Effector memory CD8-positive, alpha-beta T cell (primary cell): Measurements from ENCODE around the gene SLAMF6.

Experiments used
- ATAC-seq: fragments of 150-1000 bp; cut with Tn5 transposase; replicated peaks from 2 replicates; pipeline ENCODE4 v1.10.0; 2021; ENCODE audit warnings: mild to moderate bottlenecking, moderate library complexity
- DNase-seq, 3 experiments: peaks; one replicate each; pipeline ENCODE4 v3.0.0; 2021
- H3K27ac Mint-ChIP-seq, 2 donors: one replicate each; pipeline ENCODE4 v1.8.0; 2022; ENCODE audit warnings: mild to moderate bottlenecking in 2 of 2, mixed read lengths in 2 of 2, moderate library complexity in 2 of 2
- H3K27me3 Mint-ChIP-seq, 2 donors: one replicate each; pipeline ENCODE4 v1.8.0; 2022; ENCODE audit warnings: mixed read lengths in 2 of 2
- H3K36me3 Mint-ChIP-seq: one replicate; pipeline ENCODE4 v1.8.0; 2022; ENCODE audit warnings: mild to moderate bottlenecking, moderate library complexity, mixed read lengths; ENCODE audit not compliant: insufficient read depth
- H3K4me1 Mint-ChIP-seq, 2 donors: one replicate each; pipeline ENCODE4 v1.8.0; 2022; ENCODE audit warnings: low read depth in 2 of 2, mixed read lengths in 2 of 2
- H3K4me3 Mint-ChIP-seq, 2 donors: one replicate each; pipeline ENCODE4 v1.8.0; 2022; ENCODE audit warnings: mild to moderate bottlenecking in 2 of 2, mixed read lengths in 2 of 2, moderate library complexity in 2 of 2
- H3K9me3 Mint-ChIP-seq, 2 donors: one replicate each; pipeline ENCODE4 v1.8.0; 2022; ENCODE audit warnings: mixed read lengths in 2 of 2

SLAMF6 gene

GRCh38 chr1:160465123-160465522 lies 57.9 kb downstream of the SLAMF6 start:
- Mint-ChIP-seq H3K9me3 (no peaks in the 10 kb centered on the region), H3K36me3 (peaks cover 3% of the 10 kb centered on the region), H3K27me3 (no peaks in the 10 kb centered on the region), H3K4me3 (no peak overlapping the region), H3K27ac (no peak overlapping the region), H3K4me1 (peaks cover 16 to 47% of the 10 kb centered on the region in 2 donors)
- ATAC-seq (no peak), DNase-seq (no peak)

DNA sequence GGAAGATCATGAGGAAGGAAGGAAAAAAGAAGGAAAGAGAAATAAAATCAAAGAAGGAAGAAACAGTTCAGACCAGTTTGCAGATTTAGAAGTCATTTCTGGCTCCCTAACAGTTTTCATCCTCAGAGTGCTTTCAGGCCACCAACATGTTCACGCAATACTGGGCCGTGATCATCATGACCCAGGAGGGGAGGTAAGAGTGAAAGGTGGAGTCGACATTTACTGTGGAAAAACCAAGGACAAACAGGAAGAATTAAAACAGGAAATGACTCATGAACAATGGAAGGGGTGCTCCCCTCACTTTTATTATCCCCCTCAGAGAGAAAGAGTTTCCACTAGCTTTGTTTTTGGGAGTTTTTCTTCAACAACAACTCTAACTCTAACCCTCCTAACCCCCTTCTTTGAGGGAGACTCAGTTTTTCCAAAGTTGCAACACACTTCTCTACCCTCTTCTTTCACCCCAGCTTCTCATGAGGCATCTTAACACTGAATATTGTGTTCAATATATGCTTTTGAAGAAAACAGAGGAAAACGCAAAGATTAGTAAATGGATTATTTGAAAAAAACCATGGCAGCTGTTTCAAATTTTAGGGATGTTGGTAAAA lies 62.3 kb downstream of the SLAMF6 start:
- H3K27me3 Mint-ChIP-seq, result no peaks in the 10 kb centered on the region
- H3K36me3 Mint-ChIP-seq, result peaks cover under 1% of the 10 kb centered on the region
- DNase-seq, result no peak
- peak overlapping the region; percentile 51 to 60 for H3K4me3 Mint-ChIP-seq
- no peaks in the 10 kb centered on the region for H3K9me3 Mint-ChIP-seq
- peak overlapping the region; percentile 36 to 91 for H3K27ac Mint-ChIP-seq
- peaks cover 18 to 41% of the 10 kb centered on the region in 2 donors for H3K4me1 Mint-ChIP-seq
- no peak for ATAC-seq

- no peaks in the 10 kb centered on the region for H3K36me3 Mint-ChIP-seq
- no peaks in the 10 kb centered on the region for H3K9me3 Mint-ChIP-seq
- peaks cover 22 to 44% of the 10 kb centered on the region in 2 donors for H3K4me1 Mint-ChIP-seq
- peak overlapping the region; percentile 36 to 91 for H3K27ac Mint-ChIP-seq
- ATAC-seq (no peak), DNase-seq (no peak)
- no peaks in the 10 kb centered on the region for H3K27me3 Mint-ChIP-seq
- H3K4me3 Mint-ChIP-seq, result peak overlapping the region; percentile 51 to 60
These were observed 62.8 kb downstream of the SLAMF6 start for GRCh38 chr1:160460214-160460642.

DNA sequence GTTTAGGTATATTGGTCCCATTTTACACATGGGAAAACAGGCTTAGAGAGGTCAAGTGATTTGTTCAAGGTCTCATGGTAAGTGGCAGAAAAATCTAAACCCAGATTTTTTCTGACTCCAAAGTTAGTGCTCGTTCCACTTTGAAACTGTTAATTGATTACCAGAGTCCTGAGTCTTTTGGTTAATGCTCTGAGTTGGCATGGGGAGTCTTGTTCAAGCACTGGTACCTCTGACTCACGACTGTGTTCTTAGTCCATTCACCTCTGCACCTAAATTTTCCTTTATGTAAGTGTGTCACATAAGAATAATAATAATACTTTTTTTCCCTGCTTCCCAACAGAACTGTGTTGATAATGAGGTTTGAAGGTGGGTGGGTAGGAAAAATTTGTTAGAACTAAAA lies 63.4 kb downstream of the SLAMF6 start:
- H3K36me3 Mint-ChIP-seq, result no peaks in the 10 kb centered on the region
- peak overlapping the region in 1 of 2 donors; percentile 51 for H3K4me3 Mint-ChIP-seq
- ATAC-seq (no peak), DNase-seq (no peak)
- H3K4me1 Mint-ChIP-seq, result peaks cover 23 to 47% of the 10 kb centered on the region in 2 donors
- no peaks in the 10 kb centered on the region for H3K27me3 Mint-ChIP-seq
- H3K27ac Mint-ChIP-seq, result peak overlapping the region in 1 of 2 donors; percentile 91
- no peaks in the 10 kb centered on the region for H3K9me3 Mint-ChIP-seq

GRCh38 chr1:160459056-160459455 lies 64.0 kb downstream of the SLAMF6 start:
- no peaks in the 10 kb centered on the region for H3K9me3 Mint-ChIP-seq
- H3K4me3 Mint-ChIP-seq, result no peak overlapping the region
- DNase-seq (no peak), ATAC-seq (no peak)
- peaks cover 23 to 45% of the 10 kb centered on the region in 2 donors for H3K4me1 Mint-ChIP-seq
- H3K36me3 Mint-ChIP-seq, result no peaks in the 10 kb centered on the region
- H3K27ac Mint-ChIP-seq, result peak overlapping the region in 1 of 2 donors; percentile 17
- H3K27me3 Mint-ChIP-seq, result no peaks in the 10 kb centered on the region

DNA sequence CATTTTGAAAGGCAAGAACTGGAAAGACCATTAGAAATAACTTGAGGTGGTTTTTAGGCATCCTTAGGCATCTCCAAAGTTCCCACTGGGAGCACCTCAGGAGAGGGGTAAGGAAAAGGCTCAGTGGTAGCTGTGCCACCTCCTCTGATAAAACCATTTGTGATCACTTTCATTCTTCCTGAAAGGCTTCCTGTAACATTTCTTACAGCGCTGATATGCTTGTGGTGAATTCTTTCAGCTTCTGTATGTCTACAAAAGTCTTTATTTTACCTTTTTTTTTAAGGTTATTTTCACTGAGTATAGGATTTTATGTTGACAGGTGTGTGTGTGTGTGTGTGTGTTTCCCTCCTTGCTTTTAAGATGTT lies 67.9 kb downstream of the SLAMF6 start:
- ATAC-seq (no peak), DNase-seq (no peak)
- Mint-ChIP-seq H3K36me3 (no peaks in the 10 kb centered on the region), H3K4me3 (peak overlapping the region; percentile 24 to 34), H3K4me1 (peaks cover 17 to 54% of the 10 kb centered on the region in 2 donors), H3K27me3 (no peaks in the 10 kb centered on the region), H3K27ac (peak overlapping the region in 1 of 2 donors; percentile 85), H3K9me3 (no peaks in the 10 kb centered on the region)

DNA sequence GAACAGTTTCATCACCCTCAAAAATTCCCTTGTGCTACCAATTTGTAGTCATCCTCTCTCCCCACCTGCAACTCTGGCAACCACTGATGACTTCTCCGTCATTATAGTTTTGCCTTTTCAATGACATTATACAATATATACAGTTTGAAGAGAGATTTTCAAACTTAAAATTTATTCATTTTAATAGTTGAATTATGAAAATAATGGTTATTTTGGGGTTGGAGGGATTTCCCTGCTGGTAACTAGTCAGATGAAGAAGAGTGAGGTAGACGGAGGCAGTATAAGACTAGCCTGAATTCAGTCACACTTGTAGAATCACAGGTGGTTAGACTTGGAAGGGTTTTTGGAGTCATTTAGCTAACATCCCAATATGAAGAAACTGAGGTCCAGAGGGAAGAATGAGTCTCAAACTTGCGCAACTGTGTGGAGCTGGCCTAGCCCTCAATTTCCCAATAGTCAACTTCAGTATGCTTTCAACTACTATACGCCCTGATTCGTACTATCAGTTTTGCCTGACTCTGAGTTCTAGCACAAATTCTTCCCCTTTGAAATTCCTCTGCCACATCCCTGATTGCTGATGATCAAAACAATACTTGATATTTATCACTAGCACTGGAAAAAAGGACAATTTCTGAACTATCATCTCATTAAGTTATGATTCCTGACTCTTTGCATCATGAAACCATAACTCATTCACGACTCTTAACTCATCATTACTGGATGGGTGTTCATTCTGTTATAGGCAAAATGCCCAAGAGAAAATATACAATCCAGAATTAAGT lies 68.5 kb downstream of the SLAMF6 start:
- Mint-ChIP-seq H3K27me3 (no peaks in the 10 kb centered on the region), H3K4me1 (peaks cover 16 to 51% of the 10 kb centered on the region in 2 donors), H3K9me3 (no peaks in the 10 kb centered on the region), H3K4me3 (peak overlapping the region in 1 of 2 donors; percentile 34), H3K36me3 (no peaks in the 10 kb centered on the region), H3K27ac (peak overlapping the region in 1 of 2 donors; percentile 85)
- no peak for ATAC-seq
- no peak for DNase-seq

DNA sequence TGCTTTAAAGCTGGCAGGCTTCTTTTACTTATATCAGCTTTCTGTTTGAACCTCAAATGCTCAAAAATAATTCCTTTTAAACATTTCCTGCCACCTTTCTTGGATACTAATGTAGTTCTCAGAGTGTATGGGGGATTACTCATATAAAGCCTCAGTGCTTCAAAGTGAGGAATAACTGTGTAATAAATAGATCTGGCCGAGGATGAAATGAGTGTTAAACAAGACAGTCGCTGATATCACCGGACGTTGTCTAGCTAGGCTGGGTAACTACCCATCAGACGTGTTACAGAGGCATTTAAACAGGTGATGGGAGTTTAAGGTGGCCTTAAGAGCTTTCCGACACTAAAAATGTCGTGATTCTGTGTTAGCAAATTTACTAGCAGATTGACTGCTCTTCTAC lies 69.6 kb downstream of the SLAMF6 start:
- DNase-seq (no peak), ATAC-seq (peak; percentile 85)
- H3K36me3 Mint-ChIP-seq, result no peaks in the 10 kb centered on the region
- H3K4me1 Mint-ChIP-seq, result peaks cover 15 to 45% of the 10 kb centered on the region in 2 donors
- H3K27me3 Mint-ChIP-seq, result no peaks in the 10 kb centered on the region
- H3K4me3 Mint-ChIP-seq, result peak overlapping the region; percentile 60 to 73
- peak overlapping the region; percentile 49 to 92 for H3K27ac Mint-ChIP-seq
- H3K9me3 Mint-ChIP-seq, result no peaks in the 10 kb centered on the region

GRCh38 chr1:160451859-160452232 lies 71.2 kb downstream of the SLAMF6 start:
- Mint-ChIP-seq H3K36me3 (no peaks in the 10 kb centered on the region), H3K27ac (peak overlapping the region; percentile 26 to 83), H3K9me3 (no peaks in the 10 kb centered on the region), H3K4me3 (peak overlapping the region; percentile 41 to 48), H3K4me1 (peaks cover 20 to 52% of the 10 kb centered on the region in 2 donors), H3K27me3 (no peaks in the 10 kb centered on the region)
- DNase-seq, result no peak
- ATAC-seq, result no peak

DNA sequence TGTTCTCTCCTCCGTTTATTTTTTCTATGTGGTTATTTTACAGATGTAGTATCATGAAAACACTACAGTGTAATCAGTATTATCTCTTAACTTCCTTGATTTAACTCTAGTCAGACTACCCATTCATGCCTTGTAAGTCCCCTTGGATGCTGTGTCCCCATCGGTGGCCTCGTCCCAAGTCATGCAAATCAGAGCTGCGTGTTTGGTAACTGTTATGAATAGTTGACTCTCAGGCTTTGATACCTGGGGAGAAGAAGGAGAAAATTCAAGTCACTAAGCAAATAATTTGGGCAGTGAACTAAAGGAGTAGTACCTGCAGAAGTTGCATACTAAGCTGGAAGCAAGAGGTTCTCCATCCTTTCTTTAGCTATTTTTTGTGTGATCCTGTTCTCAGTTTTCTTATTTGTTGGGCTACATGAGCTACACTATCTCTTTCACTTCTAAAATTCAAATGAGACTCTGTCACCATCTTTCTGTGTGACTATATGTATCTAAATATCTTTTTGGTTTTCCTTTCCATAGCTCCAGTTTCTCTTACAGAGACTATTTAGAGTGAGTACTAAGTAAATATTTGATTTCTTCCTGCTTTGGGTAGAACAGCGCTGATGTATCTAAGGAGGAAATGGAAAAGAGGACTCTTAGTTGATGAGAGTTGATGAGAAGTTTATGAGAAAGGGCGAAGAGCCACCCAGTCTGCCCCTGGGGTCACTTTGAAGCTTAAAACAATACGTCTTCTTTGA lies 71.8 kb downstream of the SLAMF6 start:
- DNase-seq, result no peak
- no peaks in the 10 kb centered on the region for H3K36me3 Mint-ChIP-seq
- peaks cover 23 to 55% of the 10 kb centered on the region in 2 donors for H3K4me1 Mint-ChIP-seq
- H3K27ac Mint-ChIP-seq, result peak overlapping the region; percentile 26 to 83
- no peaks in the 10 kb centered on the region for H3K27me3 Mint-ChIP-seq
- no peaks in the 10 kb centered on the region for H3K9me3 Mint-ChIP-seq
- ATAC-seq, result no peak
- H3K4me3 Mint-ChIP-seq, result peak overlapping the region; percentile 41 to 48

DNA sequence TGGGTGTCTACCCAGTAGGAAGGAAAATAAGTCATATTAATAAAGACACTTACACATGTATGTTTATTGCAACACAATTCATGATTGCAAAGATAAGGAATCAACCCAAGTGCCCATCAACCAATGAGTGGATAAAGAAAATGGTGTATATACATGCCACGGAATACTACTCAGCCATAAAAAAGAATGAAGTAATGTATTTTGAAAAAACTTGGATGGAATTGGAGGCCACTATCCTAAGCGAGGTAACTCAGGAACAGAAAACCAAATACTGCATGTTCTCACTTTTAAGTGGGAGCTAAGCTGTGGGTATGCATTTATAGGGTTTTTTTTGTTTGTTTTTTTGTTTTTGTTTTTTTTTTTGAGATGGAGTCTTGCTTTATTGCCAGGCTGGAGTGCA lies 73.6 kb downstream of the SLAMF6 start:
- H3K27me3 Mint-ChIP-seq, result no peaks in the 10 kb centered on the region
- H3K4me1 Mint-ChIP-seq, result peaks cover 15 to 39% of the 10 kb centered on the region in 2 donors
- no peaks in the 10 kb centered on the region for H3K36me3 Mint-ChIP-seq
- H3K27ac Mint-ChIP-seq, result no peak overlapping the region
- H3K4me3 Mint-ChIP-seq, result no peak overlapping the region
- ATAC-seq (no peak), DNase-seq (no peak)
- H3K9me3 Mint-ChIP-seq, result no peaks in the 10 kb centered on the region

- ATAC-seq, result no peak
- peak overlapping the region in 1 of 2 donors; percentile 13 for H3K4me3 Mint-ChIP-seq
These were observed 76.0 kb downstream of the SLAMF6 start for GRCh38 chr1:160446945-160447600.

GRCh38 chr1:160439718-160440117 lies 83.3 kb downstream of the SLAMF6 start:
- Mint-ChIP-seq H3K4me1 (peaks cover 24 to 33% of the 10 kb centered on the region in 2 donors), H3K9me3 (peaks cover 0 to 3% of the 10 kb centered on the region in 2 donors), H3K36me3 (no peaks in the 10 kb centered on the region), H3K27me3 (no peaks in the 10 kb centered on the region), H3K4me3 (no peak overlapping the region), H3K27ac (no peak overlapping the region)
- ATAC-seq (no peak), DNase-seq (no peak)

More at GRCh38 chr1:160446945-160447600, 76.0 kb downstream of the SLAMF6 start:
- Mint-ChIP-seq H3K9me3 (no peaks in the 10 kb centered on the region), H3K27ac (peak overlapping the region; percentile 52 to 75), H3K36me3 (no peaks in the 10 kb centered on the region), H3K4me1 (peaks cover 18 to 35% of the 10 kb centered on the region in 2 donors), H3K27me3 (no peaks in the 10 kb centered on the region)
- no peak for DNase-seq
